Caki2 (cell line): ENCODE results near the gene HPS5. TPM values are rescaled to one million over a fixed set of nuclear protein-coding genes. Genes with fewer than 3 reads are reported as not detected.
"Not testable (repeated sequence)": the region's sequence is repeated elsewhere in the genome, so short reads cannot be mapped to it uniquely, and the experiment has no call there.

ENCODE experiments used
- DNase-seq: peaks from one replicate; pipeline ENCODE4 v3.0.0-alpha.2; 2015; ENCODE audit warnings: low read depth
- in situ Hi-C: cut with HindIII; loops from 2 replicates; pipeline ENCODE4 v1.10.0; 2016; ENCODE audit warnings: low sequenced_read_pairs, low pct_unique_long_range_greater_than_20kb, mixed read lengths
- total RNA-seq: library from RNA; depleted of rRNA; stranded (reverse); fragments of >200 nt; shearing (Covaris generic); gene quantifications from 2 replicates; pipeline ENCODE4 v1.2.3, GENCODE V29; 2014; ENCODE audit warnings: low replicate concordance

HPS5 gene
- total RNA-seq, 1 experiment from 2014 or later = 28.4 TPM

- no peak for DNase-seq
Measured at GRCh38 chr11:18294862-18295261, 27.1 kb downstream of the HPS5 start.

GRCh38 chr11:18288911-18289310, 33.0 kb downstream of the HPS5 start:
- in situ Hi-C loops = no loop called here

More at GRCh38 chr11:18294862-18295261, 27.1 kb downstream of the HPS5 start:
- in situ Hi-C loops = no loop called here

GRCh38 chr11:18285841-18286240, 36.1 kb downstream of the HPS5 start:
- in situ Hi-C loops = no loop called here
- no peak for DNase-seq

More at GRCh38 chr11:18288911-18289310, 33.0 kb downstream of the HPS5 start:
- DNase-seq = no peak

- DNase-seq = no peak
- in situ Hi-C loops = no loop called here
Measured at GRCh38 chr11:18282626-18283025, 39.3 kb downstream of the HPS5 start.

GRCh38 chr11:18280438-18281045, 41.4 kb downstream of the HPS5 start:
- in situ Hi-C loops = no loop called here

GRCh38 chr11:18277565-18278271, 44.2 kb downstream of the HPS5 start:
- no peak for DNase-seq
- in situ Hi-C loops = no loop called here

More at GRCh38 chr11:18280438-18281045, 41.4 kb downstream of the HPS5 start:
- DNase-seq = no peak

- no peak for DNase-seq
- in situ Hi-C loops = no loop called here
Measured at GRCh38 chr11:18271206-18271605, 50.7 kb downstream of the HPS5 start.

GRCh38 chr11:18270102-18270501, 51.8 kb downstream of the HPS5 start:
- in situ Hi-C loops = no loop called here

GRCh38 chr11:18269252-18269651, 52.7 kb downstream of the HPS5 start:
- in situ Hi-C loops, DNase-seq: not testable (repeated sequence)

More at GRCh38 chr11:18270102-18270501, 51.8 kb downstream of the HPS5 start:
- no peak for DNase-seq

GRCh38 chr11:18267335-18268133, 54.4 kb downstream of the HPS5 start:
- in situ Hi-C loops = not testable (repeated sequence)

GRCh38 chr11:18265949-18266348, 56.0 kb downstream of the HPS5 start, which contains the start of gene SAA1:
TSS of gene SAA1 (plus strand) at chr11:18266264. CDS start at chr11:18266888, 624 bp downstream.
- no peak for DNase-seq
- in situ Hi-C loops = no loop called here

More at GRCh38 chr11:18267335-18268133, 54.4 kb downstream of the HPS5 start:
- DNase-seq = not testable (repeated sequence)

GRCh38 chr11:18264677-18265555, 57.0 kb downstream of the HPS5 start:
- in situ Hi-C loops = no loop called here
- no peak for DNase-seq

GRCh38 chr11:18264035-18264434, 57.9 kb downstream of the HPS5 start:
- in situ Hi-C loops = no loop called here

GRCh38 chr11:18262681-18263350, 59.1 kb downstream of the HPS5 start:
- DNase-seq, in situ Hi-C loops: not testable (repeated sequence)

More at GRCh38 chr11:18264035-18264434, 57.9 kb downstream of the HPS5 start:
- no peak for DNase-seq

GRCh38 chr11:18261721-18262120, 60.2 kb downstream of the HPS5 start:
- in situ Hi-C loops = no loop called here
- DNase-seq = no peak

- in situ Hi-C loops = no loop called here
- DNase-seq = no peak
Measured at GRCh38 chr11:18259259-18259658, 62.7 kb downstream of the HPS5 start.

- no peak for DNase-seq
- in situ Hi-C loops = no loop called here
Measured at GRCh38 chr11:18254781-18255361, 67.1 kb downstream of the HPS5 start.
